Uterus (tissue), 2 donors: ENCODE measurements around the gene GALNT9.

Experiments used
- POLR2A ChIP-seq, 2 donors: fragments of 450-650 bp; IDR thresholded peaks; one replicate each; pipeline ENCODE4 v1.6.1; 2016; ENCODE audit warnings: antibody characterized with exemption in 2 of 2, mild to moderate bottlenecking in 1 of 2, moderate library complexity in 1 of 2
- TF ChIP-seq, protein P1 (sequence below), 4 experiments: fragments of 200-600 bp in 2 of 4; fragments of 450-650 bp in 2 of 4; sonication (generic) in 2 of 4; IDR thresholded peaks; one replicate each; pipeline ENCODE4 v1.5.1; 2016 to 2019; ENCODE audit warnings: antibody characterized with exemption in 4 of 4, mild to moderate bottlenecking in 2 of 4, moderate library complexity in 1 of 4

DNA sequence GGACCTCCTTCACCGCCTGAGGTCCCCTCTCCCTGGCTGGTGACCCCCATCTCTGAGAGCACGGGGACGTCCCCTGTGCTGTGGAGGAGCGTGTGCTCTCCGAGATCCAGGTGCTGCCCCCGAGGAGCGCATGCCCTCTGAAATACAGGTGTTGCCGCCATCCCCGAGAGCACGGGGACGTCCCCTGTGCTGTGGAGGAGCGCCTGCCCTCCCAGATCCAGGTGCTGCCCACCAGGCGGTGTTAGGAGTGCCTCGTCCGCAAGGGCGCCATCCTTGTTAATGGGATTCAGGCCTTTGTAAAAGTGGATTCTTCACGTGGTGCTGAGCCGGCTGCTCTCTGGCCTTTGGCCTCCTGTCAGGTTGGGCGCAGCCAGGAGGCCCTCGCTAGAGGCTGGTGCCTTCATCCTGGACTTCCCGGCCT, 175.0 kb downstream of the GALNT9 start:
- TF ChIP-seq, protein P1, sequence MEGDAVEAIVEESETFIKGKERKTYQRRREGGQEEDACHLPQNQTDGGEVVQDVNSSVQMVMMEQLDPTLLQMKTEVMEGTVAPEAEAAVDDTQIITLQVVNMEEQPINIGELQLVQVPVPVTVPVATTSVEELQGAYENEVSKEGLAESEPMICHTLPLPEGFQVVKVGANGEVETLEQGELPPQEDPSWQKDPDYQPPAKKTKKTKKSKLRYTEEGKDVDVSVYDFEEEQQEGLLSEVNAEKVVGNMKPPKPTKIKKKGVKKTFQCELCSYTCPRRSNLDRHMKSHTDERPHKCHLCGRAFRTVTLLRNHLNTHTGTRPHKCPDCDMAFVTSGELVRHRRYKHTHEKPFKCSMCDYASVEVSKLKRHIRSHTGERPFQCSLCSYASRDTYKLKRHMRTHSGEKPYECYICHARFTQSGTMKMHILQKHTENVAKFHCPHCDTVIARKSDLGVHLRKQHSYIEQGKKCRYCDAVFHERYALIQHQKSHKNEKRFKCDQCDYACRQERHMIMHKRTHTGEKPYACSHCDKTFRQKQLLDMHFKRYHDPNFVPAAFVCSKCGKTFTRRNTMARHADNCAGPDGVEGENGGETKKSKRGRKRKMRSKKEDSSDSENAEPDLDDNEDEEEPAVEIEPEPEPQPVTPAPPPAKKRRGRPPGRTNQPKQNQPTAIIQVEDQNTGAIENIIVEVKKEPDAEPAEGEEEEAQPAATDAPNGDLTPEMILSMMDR (IDR thresholded peaks at IDR 0.05) = no peak
- no peak for TF ChIP-seq POLR2A (IDR thresholded peaks at IDR 0.05)
